Measurements from ENCODE around the gene RAB30.
A peak's percentile ranks its signal among the peaks of the same experiment; 100 is the strongest.

The RAB30 gene, protein sequence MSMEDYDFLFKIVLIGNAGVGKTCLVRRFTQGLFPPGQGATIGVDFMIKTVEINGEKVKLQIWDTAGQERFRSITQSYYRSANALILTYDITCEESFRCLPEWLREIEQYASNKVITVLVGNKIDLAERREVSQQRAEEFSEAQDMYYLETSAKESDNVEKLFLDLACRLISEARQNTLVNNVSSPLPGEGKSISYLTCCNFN

DNA sequence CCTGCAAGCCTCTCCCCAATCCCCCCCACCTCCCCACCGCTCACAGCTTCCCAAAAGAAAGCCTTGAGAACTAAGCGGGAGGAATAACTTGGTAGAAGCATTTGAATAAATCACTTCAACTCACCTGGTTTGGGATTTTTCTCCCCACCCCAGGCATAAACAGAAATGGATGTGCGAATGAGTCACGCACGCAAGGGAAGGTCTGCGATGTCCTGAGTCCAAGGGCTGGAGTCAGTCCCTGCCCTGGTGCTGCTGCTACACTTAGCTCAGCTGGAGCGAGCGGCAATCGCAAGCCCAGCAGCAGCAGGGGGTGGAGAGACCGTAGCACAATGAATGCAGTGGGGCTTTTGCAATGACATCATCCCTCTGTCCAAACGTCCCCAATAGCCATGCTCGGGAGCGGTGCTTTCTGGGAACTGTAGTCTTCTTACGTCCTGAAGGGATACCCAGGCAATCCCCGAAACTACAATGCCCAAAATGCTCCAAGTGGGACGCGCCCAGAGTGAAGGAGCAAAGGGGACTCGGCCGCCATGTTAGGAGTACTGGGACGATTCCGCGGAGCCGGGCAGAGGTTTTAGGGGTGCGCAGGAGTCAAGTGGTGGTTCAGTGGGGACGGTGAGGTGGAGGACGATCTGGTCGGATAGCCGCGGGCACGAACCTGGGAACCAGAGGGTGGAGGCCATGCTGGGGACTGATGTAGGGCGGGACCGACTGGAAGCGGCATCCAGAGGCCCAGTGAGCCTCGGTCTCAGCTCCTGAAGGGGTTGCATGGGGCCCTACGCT is at the start of gene RAB30:
Gene RAB30 (minus strand): TSS at position 331 of the 783 bp plus-strand sequence. CDS start 74,581 bp downstream, outside the sequence.
- peak; percentile 84 for DNase-seq (ENCODE audit: low read depth)

DNA sequence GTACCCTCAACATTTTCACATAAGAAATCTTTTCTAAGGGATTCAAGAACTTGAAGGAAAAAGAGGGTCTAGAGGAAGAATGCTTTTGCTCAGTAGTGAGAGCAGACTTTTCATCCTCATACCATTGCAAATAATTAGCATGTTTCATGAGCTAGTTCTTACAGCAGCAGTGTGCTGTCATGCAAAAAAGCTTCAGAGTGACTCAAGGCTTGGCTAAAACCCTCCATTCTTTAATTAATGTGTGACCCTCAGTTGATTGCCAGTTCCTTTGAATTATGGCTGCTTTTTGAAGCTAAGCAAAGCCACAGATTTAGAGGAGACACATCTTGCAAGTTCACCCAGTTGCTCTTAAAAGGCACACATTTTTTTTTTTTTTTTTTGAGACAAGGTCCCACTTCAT is 48.6 kb upstream of the RAB30 start:
- DNase-seq (ENCODE audit: low read depth) = no peak

DNA sequence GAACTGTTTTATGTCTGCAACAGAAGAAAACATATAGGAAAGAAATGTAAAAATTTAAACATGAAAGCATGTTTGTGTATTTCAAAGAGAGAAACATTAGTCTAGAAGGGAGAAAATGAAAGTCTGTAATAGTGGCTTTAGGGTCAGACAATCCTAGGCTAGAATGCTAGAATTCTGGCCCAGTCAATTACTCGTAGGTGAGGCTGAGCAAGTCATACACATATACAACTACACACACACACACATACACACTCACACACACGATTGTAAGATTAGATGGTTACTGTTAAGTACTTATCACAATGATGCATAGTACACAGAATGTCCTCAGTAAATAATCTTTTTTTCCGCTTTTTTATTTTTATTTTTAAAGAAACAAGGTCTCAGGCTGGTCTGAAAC is 47.5 kb upstream of the RAB30 start:
- DNase-seq (ENCODE audit: low read depth) = no peak

DNA sequence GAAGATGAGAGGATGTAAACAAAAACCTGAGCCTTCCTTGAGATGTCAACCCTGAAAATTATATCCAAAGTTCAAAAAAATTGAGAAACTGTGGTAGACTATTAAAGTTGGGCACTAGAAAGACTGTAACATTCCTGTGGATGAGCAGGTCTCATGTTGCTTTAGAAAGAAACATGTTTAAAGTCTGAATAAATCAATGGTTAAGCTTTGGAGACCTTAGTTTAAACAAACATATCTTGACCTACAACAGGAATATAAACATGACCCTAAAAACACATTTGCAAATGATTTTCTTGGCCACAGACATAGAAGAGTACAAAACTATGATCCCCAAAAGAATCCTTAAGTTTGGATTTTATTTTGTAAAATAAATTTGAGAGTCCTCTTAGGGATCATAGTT is 47.1 kb upstream of the RAB30 start:
- DNase-seq (ENCODE audit: low read depth) = no peak

DNA sequence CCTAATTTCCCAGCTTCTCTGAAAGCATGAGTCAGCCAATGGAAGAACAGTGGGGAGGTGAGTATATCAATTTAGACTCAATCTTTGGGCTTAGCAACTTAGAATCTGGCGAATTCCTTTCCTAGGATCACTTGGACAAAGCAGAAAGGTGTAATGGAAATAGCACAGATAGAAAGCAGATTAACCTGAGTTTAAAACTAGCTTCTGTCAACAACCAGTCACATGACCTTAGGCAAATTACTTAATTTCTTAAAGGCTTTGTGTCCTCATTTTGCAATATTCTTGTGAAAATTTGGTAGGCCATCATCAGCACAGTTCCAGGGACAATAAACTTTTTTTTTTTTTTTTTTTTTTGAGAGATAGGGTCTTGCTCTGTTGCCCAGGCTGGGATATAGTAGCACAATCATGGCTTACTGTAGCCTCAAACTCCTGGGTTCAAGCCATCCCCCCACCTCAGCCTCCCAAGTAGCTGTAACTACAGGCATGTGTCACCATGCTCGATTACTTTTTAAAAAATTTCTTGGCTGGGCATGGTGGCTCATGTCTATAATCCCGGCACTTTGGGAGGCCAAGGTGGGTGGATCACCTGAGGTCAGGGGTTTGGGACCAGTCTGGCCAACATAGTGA is 44.4 kb upstream of the RAB30 start:
- DNase-seq (ENCODE audit: low read depth) = no peak

DNA sequence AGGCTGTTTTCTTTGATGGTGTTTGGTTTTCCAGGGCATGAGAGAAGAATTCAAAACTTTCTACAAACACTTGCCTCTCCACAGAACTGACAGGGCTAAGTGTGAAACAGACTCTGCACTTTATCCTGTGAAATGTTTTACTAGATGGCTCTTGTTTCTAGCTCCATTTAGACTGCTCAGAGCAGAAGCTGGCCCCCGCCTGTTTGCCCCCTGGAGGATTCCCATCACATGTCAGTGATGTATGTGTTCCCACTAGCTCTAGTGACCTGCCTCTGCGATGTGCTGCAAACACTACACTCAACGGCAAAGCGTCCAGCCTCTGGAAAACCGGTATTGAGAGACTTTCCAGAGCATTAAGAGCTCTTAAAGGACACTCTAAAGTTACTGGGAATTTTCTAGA is 43.9 kb upstream of the RAB30 start:
- no peak for DNase-seq (ENCODE audit: low read depth)

DNA sequence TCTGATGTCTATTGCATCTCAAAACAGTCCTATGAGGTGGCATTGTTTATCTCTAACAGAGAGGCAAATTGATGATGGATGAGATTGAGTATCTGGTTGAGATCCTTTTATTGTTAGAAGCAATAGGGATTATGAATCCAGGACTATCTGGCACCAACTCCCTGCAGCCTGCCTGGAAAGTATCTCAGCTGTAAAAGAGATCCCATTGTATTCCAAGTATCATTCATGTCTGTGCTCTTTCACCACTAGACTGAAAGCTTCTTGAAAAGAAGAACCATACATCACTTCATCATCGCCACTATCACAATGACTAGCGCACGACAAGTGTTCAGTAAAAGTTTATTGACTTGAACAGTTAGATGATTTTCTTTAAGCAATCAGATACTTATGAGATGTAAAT is 43.3 kb upstream of the RAB30 start:
- DNase-seq (ENCODE audit: low read depth) = no peak

DNA sequence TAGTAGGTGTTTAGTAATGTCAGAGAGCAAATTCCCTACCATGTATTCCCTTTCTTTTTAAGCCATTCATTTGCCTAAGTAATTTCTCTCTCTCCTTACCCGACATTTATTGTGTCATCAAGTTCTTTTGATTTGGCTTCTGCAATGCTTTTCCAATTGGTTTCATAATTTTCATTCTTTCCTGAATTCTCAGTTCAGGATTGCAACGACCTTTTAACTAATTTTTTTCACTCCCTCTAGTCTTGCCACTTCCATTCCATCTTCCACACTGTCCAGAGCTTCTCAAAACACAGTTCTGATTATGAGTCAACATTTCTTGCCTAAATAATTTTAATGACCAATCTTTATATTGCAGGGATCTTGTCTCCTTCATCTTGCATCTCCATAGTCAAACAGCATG is 41.2 kb upstream of the RAB30 start:
- DNase-seq (ENCODE audit: low read depth) = no peak

DNA sequence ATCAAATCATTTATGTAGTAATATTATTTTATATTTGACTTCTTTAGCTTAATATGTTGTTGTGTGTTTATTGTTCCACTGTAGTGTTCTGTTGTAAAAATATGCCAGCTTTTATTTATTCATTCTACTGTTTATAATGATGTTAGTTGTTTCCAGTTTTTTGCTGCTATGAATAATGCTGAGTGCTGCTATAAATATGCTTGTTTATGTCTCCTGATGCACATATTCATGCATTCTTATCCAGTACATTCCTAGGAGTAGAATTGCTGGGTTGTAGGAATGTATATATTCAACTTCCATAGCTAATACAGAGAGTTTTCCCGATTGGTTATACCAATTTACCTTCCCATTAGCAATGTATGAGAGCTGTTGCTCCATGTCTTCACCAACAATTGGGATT is 33.5 kb upstream of the RAB30 start:
- DNase-seq (ENCODE audit: low read depth) = no peak

DNA sequence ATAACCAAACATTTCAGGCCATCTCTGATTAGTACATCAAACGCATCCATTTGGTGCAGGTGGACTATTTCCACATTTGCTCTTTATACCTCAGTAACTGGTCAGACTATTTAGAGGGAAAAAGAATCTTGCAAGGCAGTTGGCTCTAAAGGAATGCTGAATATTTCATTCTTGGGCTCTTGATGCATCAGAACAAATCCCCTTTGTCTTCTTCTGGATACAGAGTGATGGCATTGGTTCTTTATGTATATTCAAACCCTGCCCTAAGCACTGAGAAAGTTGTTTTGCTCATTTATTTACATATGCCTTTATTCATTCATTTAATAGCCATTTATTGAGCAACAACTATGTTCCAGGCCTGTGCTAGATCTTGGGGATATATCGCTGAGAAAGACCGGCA is 31.1 kb upstream of the RAB30 start:
- DNase-seq (ENCODE audit: low read depth) = no peak

DNA sequence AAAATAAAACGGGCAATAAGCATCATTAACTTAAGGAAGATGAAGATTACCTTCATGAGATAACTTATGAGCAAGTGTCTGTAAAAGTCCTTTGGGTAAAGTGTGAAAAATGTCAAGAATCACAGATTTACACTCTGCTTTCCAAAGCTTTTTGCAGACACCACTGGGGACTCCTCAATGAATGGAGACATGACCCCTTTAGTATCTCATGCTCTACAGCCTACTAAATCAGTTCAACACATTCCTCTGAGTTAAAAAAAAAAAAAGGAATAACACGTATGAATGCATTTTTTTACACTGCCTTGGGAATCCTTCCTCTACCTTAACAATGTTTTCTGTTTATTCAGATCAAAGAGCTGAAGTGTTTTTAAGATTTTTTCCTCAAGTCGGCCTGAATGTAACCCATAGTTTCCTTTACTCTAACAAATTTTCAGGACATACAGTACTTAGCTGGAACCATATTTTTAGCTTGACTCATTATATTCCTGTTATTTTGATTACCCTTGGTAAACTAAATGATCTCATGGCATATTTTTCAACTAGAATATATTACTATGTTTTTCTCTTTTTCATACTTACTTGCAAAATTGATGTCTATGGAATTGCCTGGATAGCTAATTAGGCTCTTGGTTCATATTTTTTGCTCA is 25.9 kb upstream of the RAB30 start:
- no peak for DNase-seq (ENCODE audit: low read depth)

DNA sequence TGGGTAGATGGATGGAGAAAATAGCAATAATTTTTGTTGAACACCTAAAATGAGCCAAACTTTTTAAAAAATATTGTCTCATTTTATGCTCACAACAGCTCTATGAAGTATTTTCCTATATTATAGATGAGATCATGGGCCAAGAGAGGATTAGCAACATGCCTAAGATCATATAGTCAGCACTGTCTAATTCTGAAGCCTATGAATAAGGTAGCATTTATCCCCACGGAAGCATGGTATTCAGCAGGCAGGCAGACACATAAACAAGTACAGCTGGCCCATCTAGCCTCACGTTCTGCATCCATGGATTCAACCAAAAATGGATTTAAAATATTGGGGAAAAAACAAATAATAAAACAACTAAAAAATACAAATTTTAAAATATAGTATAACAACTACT is 21.9 kb upstream of the RAB30 start:
- no peak for DNase-seq (ENCODE audit: low read depth)

DNA sequence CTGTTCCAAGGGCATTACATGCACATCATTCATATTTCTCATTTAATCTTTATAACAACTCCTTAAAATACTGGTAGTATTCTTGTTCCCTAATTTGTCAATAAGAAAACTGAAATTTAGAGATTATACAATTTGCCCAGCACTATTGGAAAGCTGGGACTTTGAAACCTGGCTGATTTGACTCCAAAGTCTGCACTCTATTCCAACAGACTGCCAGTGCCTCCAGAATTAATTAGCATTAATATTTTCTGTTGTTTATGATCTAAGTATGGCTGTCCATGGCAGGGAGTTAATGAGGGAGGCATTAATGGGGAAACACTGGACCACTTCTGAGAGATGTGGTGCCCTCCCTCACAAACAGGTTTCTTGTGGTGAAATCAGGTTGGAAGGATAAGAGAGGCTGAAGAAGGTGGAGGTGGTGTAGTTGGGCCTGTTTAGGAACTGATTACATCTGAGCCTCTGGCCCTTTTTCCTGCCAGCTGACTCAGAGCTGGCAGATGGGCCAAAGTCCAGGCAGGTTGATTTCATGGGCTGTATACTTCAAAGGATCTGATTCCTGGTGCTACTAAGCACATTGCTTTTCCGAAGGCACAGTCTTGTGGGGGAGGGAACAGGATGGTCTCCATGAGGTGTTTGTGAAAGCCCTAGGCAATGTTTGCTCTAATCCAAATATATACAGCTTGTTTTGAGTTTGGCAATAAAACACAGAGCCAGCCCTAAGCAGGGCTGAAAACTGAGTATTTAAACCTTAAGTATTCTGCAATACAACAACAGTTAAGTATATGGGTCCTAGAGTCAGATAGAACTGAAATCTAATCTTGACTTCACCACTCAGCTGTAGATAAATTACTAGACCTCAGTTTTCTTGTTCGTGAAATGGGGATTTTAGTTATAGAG is 21.0 kb upstream of the RAB30 start:
- DNase-seq (ENCODE audit: low read depth) = no peak

DNA sequence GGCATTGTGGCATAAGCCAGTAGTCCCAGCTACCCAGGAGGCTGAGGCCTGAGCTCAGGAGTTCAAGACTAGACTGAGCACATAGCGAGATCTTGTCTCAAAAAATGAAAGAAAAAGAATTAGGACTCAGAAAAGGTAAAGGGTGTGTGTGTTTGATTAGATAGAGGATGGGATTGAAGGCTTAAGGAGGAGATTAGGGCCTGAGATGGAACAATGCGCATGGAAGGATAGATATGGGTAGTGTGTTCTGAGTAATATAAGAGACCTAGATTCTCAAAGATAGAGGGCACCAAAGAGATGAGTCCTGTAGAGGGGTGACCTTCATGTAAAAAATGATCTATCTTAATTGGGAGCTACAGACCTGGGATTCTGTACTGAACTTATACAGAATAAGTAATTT is 17.3 kb upstream of the RAB30 start:
- no peak for DNase-seq (ENCODE audit: low read depth)

DNA sequence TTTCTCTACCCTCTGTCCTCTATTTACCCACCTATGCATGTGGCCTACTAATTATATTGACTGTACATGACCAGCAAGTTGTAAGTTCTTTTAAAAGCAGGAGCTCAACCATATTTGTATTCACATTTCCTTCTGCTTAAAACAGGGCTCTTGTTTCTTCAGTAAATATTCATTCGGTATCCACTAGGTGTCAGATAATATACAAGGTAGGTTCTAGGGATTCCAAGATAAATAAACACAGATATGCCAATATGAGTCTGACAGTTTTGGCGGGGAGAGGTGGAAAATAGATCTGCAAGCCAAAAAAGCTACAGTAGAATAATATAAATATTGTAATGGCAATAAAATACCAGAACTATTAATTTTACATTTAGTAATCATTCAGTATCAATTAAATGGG is 15.3 kb upstream of the RAB30 start:
- no peak for DNase-seq (ENCODE audit: low read depth)

DNA sequence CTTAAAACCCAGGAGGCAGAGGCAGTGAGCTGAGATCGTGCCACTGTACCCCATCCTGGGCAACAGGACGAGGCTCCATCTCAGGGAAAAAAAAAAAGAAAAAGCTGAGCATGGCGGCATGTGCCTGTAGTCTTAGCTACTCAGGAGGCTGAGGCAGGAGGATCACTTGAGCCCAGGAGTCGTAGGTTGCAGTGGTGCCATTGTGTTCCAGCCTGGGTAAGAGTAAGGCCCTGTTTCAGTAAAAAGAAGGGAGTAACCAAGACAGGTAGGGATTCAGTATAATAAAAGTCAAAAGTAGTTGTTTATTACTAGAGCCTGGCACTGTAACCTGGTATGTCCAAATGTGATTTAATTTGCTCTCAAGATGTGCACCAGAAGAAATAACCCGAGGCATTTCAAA is 8.1 kb upstream of the RAB30 start:
- DNase-seq (ENCODE audit: low read depth) = no peak

DNA sequence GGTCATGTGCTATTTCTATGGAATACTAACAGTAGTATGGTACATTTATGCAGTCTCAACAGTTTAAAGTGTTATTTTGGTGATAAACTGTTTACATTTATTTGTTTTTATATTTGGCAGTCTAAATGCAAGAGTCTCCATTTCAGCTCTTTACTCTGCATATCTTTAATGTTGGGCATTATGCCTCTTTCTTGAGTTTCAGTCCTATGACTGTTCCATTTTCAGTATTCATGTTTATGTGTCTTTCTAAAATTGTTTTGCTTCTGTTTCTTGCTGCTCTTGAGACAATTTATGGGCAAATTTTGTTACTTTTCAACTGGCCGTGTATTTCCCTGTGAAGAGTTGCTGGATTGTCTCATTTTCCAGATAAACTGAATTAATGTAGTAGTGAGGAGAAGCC is 6.6 kb upstream of the RAB30 start:
- no peak for DNase-seq (ENCODE audit: low read depth)

DNA sequence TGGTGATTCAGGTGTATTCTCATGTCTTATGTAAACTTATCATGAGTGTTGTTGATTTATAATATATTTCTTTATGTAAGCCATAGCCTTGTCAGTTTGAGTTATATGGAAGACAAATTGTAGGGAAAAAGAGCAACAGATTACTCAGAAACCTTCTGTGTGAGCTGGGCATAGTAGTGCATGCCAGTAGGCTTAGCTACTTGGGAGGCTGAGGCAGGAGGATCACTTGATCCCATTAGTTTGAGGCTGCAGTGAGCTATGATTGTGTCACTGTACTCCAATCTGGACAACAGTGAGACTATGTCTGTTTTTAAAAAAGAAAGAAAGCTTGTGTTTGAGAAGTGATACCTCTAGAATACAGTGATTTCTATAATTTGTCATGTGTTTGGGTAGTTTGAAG is 2.2 kb upstream of the RAB30 start:
- no peak for DNase-seq (ENCODE audit: low read depth)

DNA sequence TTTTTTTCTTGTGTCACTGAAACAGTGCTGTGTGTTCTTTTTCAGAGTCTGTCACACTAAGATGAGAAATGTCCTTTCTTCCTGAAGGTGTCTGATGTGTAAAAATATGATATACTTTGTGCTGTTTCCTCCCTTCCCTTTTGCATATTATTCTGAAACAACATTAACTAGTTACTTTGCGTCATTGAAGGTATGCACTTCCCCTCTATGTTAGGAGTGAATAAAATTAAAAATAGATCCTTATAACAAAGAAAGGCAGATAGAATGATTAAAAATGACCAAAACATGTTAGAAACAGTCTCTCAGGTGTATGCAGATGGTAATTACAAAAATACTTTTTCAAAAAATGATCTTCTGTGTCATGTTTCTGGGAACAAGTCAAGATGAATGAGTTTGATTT is 1.6 kb upstream of the RAB30 start:
- no peak for DNase-seq (ENCODE audit: low read depth)

DNA sequence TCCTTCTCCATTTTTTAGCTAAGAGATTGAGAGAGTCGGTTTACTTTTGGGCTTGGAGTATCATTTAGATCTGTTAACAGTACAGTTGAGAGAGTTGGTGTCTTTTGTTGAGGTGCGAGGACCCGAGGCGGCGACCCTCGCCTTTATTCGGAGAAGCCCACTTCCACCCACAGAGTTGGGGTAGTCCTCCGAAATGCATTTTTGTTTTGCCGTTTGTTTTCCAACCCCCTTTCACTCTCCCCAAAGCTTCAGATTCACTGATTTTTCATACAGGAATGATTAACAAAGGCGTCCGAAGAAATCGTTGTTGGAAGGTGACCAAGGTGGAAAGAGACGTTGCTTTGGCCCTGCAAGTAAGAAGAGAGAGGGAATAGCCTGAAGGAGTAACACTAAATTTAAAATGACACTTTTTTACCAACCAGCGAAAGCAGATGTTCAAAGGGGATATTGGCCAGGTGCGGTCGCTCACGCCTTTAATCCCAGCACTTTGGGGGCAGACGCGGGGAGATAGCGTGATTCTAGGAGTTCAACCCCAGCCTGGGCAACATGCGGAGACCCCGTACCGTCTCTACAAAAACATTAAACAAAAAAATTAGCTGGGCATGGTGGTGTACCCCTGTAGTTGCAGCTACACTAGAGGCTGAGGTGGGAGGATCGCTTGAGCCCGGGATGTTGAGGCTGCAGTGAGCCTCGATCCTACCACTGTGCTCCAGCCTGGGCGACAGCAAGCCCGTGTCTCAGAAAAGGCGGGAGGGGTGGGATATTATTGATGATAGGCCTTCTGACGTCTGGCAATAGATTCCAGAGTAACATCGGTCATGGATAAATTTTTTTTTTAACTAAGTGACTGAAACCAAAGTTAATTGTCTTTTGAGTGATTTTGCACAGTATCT is 899 bp upstream of the RAB30 start:
- DNase-seq (ENCODE audit: low read depth) = no peak

All from stimulated activated CD8-positive, alpha-beta memory T cell treated with anti-CD3 and anti-CD28 coated beads, Interleukin-4, amount 100 ng/mL, for 24 hours (primary cell).